WTC11 (cell line): Measurements from ENCODE around the gene GSG1L. TPM values are rescaled to one million over a fixed set of nuclear protein-coding genes. Genes with fewer than 3 reads are reported as not detected.

Source experiments
- ATAC-seq: fragments of 200-7000 bp; cut with Tn5 transposase; 2 replicates; pipeline ENCODE4 v1.10.0; 2021; ENCODE audit warnings: mild to moderate bottlenecking, moderate library complexity
- CTCF ChIA-PET: fragments of 300-600 bp; sonication (Branson Sonifier 250); formaldehyde crosslinking; loops from one replicate; lab custom pipeline; 2021; ENCODE audit warnings: antibody characterized with exemption; lab: Charles Lee
- POLR2A ChIA-PET: fragments of 350-600 bp; sonication (Branson Sonifier 250); formaldehyde crosslinking; loops from one replicate; lab custom pipeline; 2021; ENCODE audit warnings: antibody characterized with exemption; lab: Charles Lee
- DNase-seq: peaks from one replicate; pipeline ENCODE4 v3.0.0; 2021; ENCODE audit warnings: low spot score
- H3K27ac Mint-ChIP-seq: 2 replicates; pipeline ENCODE4 v1.8.0; 2021; ENCODE audit warnings: mixed read lengths
- H3K27me3 Mint-ChIP-seq: 2 replicates; pipeline ENCODE4 v1.8.0; 2021; ENCODE audit warnings: low read depth, mild to moderate bottlenecking, moderate library complexity, mixed read lengths
- H3K36me3 Mint-ChIP-seq: 2 replicates; pipeline ENCODE4 v1.8.0; 2021; ENCODE audit warnings: mixed read lengths
- H3K4me1 Mint-ChIP-seq: 2 replicates; pipeline ENCODE4 v1.8.0; 2022; ENCODE audit warnings: mixed read lengths
- H3K4me3 Mint-ChIP-seq: 2 replicates; pipeline ENCODE4 v1.8.0; 2021; ENCODE audit warnings: mild to moderate bottlenecking, moderate library complexity, mixed read lengths
- H3K9me3 Mint-ChIP-seq: 2 replicates; pipeline ENCODE4 v1.8.0; 2021; ENCODE audit warnings: mixed read lengths
- ARID4B ChIP-seq: sonication (generic); formaldehyde crosslinking; IDR thresholded peaks from 2 replicates; pipeline ENCODE4 v1.8.0; 2023; ENCODE audit warnings: missing genetic modification reagents, mild to moderate bottlenecking, borderline replicate concordance
- CREB1 ChIP-seq: sonication (generic); formaldehyde crosslinking; IDR thresholded peaks from 2 replicates; pipeline ENCODE4 v1.8.0; 2023; ENCODE audit warnings: mild to moderate bottlenecking, missing genetic modification reagents
- E2F4 ChIP-seq: sonication (generic); formaldehyde crosslinking; IDR thresholded peaks from 2 replicates; pipeline ENCODE4 v1.8.1; 2022; ENCODE audit warnings: low read depth, mild to moderate bottlenecking, moderate library complexity, missing genetic modification reagents, borderline replicate concordance
- E2F5 ChIP-seq: sonication (generic); formaldehyde crosslinking; IDR thresholded peaks from 2 replicates; pipeline ENCODE4 v1.8.1; 2022; ENCODE audit warnings: mild to moderate bottlenecking, moderate library complexity, missing genetic modification reagents
- PREB ChIP-seq: sonication (generic); formaldehyde crosslinking; IDR thresholded peaks from 2 replicates; pipeline ENCODE4 v1.8.1; 2022; ENCODE audit warnings: mild to moderate bottlenecking, missing genetic modification reagents, moderate library complexity, borderline replicate concordance
- SOX15 ChIP-seq: fragments of 250-450 bp; sonication (Bioruptor Pico); IDR thresholded peaks from 2 replicates; pipeline ENCODE4 v1.9.0; 2021; ENCODE audit warnings: mild to moderate bottlenecking
- TP53 ChIP-seq: sonication (generic); formaldehyde crosslinking; IDR thresholded peaks from 2 replicates; pipeline ENCODE4 v1.8.1; 2023; ENCODE audit warnings: mild to moderate bottlenecking, missing genetic modification reagents
- ZNF263 ChIP-seq: sonication (generic); formaldehyde crosslinking; IDR thresholded peaks from 2 replicates; pipeline ENCODE4 v1.8.1; 2022; ENCODE audit warnings: low read depth, mild to moderate bottlenecking, moderate library complexity, missing genetic modification reagents
- ZNF317 ChIP-seq: sonication (generic); formaldehyde crosslinking; IDR thresholded peaks from 2 replicates; pipeline ENCODE4 v1.8.1; 2023; ENCODE audit warnings: low read depth, mild to moderate bottlenecking, moderate library complexity, missing genetic modification reagents, borderline replicate concordance
- ZNF425 ChIP-seq: fragments of 250-450 bp; sonication (Bioruptor Pico); conservative IDR thresholded peaks from 2 replicates; pipeline ENCODE4 v1.9.0; 2021; ENCODE audit warnings: mild to moderate bottlenecking
- ZNF532 ChIP-seq: fragments of 250-450 bp; sonication (Bioruptor Pico); IDR thresholded peaks from 2 replicates; pipeline ENCODE4 v1.9.0; 2021; ENCODE audit warnings: mild to moderate bottlenecking, borderline replicate concordance
- total RNA-seq: library from RNA; stranded (reverse); gene quantifications from 3 replicates; pipeline ENCODE4 v1.2.3, GENCODE V29; 2021

The GSG1L gene
- total RNA-seq, 1 experiment from 2014 or later: 0.28 TPM

GRCh38 chr16:28013878-28014277 lies 49.6 kb downstream of the GSG1L start (continued):
- no peak for TF ChIP-seq E2F4

- H3K27ac Mint-ChIP-seq: no peak overlapping the region
- ChIA-PET POLR2A (no interaction called here), CTCF (no interaction called here)
- no peaks in the 10 kb centered on the region for H3K4me1 Mint-ChIP-seq
- ATAC-seq (no peak), DNase-seq (no peak)
- peaks cover 3% of the 10 kb centered on the region for H3K9me3 Mint-ChIP-seq
- TF ChIP-seq ZNF263 (CRISPR knock-in tag): no peak
- no peak for TF ChIP-seq CREB1 (CRISPR knock-in tag)
- TF ChIP-seq ZNF532 (CRISPR knock-in tag): no peak
- no peak for TF ChIP-seq SOX15 (CRISPR knock-in tag)
- no peak for TF ChIP-seq ZNF425 (CRISPR knock-in tag)
- TF ChIP-seq PREB (CRISPR knock-in tag): no peak
- TF ChIP-seq TP53 (CRISPR knock-in tag): no peak
- no peak for TF ChIP-seq E2F5 (CRISPR knock-in tag)
- TF ChIP-seq ZNF317 (CRISPR knock-in tag): no peak
- no peak for TF ChIP-seq ARID4B (CRISPR knock-in tag)
- 0 out of 2 replicates have a peak, but pooled peaks cover 3% of the 10 kb centered on the region for H3K27me3 Mint-ChIP-seq
- H3K4me3 Mint-ChIP-seq: no peak overlapping the region
- H3K36me3 Mint-ChIP-seq: no peaks in the 10 kb centered on the region
Measured at GRCh38 chr16:28013392-28013791, 50.1 kb downstream of the GSG1L start.
